IMR-90 (cell line): ENCODE data around the gene CLP1. TPM values are rescaled to one million over a fixed set of nuclear protein-coding genes. Genes with fewer than 3 reads are reported as not detected.

Source experiments
- ATAC-seq: fragments of 200-7000 bp; cut with Tn5 transposase; 2 replicates; pipeline ENCODE4 v1.9.1; 2020; ENCODE audit warnings: low read depth, mild to moderate bottlenecking, moderate library complexity
- BruUV-seq: library from RNA; stranded (reverse); fragments of 400-500 nt; replicated peaks from 2 replicates; lab custom pipeline; 2021; lab: Mats Ljungman, UMichigan
- CTCF ChIA-PET: fragments of 300-600 bp; formaldehyde crosslinking; extraction: SDS; loops from one replicate; lab custom pipeline; 2021; ENCODE audit warnings: antibody characterized with exemption; lab: Yijun Ruan, JAX
- POLR2A ChIA-PET: fragments of 300-600 bp; sonication (Branson Sonifier 250); formaldehyde crosslinking; loops from one replicate; lab custom pipeline; 2022; ENCODE audit warnings: antibody characterized with exemption; ENCODE audit not compliant: unreplicated experiment; lab: Charles Lee
- DNase-seq: peaks from one replicate; pipeline ENCODE4 v3.0.0; 2013
- H2AFZ ChIP-seq: replicated peaks from 2 replicates; pipeline ENCODE3; 2013; ENCODE audit warnings: low read length, mild to moderate bottlenecking; ENCODE audit not compliant: poor library complexity
- H2AK5ac ChIP-seq: 2 replicates; pipeline ENCODE4 v1.6.1; 2013; ENCODE audit warnings: low read depth, low read length, inconsistent platforms
- H2AK9ac ChIP-seq: replicated peaks from 2 replicates; pipeline ENCODE3; 2013; ENCODE audit warnings: mild to moderate bottlenecking, low read depth, low read length, moderate library complexity; ENCODE audit not compliant: poor library complexity
- H2BK120ac ChIP-seq: 2 replicates; pipeline ENCODE4 v1.6.1; 2013; ENCODE audit warnings: low read depth, low read length, inconsistent platforms
- H2BK15ac ChIP-seq: 3 replicates; pipeline ENCODE4 v1.6.1; 2013; ENCODE audit warnings: low read depth, low read length, inconsistent platforms
- H2BK20ac ChIP-seq: 2 replicates; pipeline ENCODE4 v1.6.1; 2013; ENCODE audit warnings: low read depth, mild to moderate bottlenecking, inconsistent platforms, low read length, moderate library complexity
- H2BK5ac ChIP-seq: 2 replicates; pipeline ENCODE4 v1.6.1; 2013; ENCODE audit warnings: mild to moderate bottlenecking, low read depth, low read length, inconsistent platforms; ENCODE audit not compliant: poor library complexity, severe bottlenecking
- H3K14ac ChIP-seq: replicated peaks from 2 replicates; pipeline ENCODE4 v1.6.1; 2013; ENCODE audit warnings: low read depth, low read length, inconsistent platforms
- H3K18ac ChIP-seq: 2 replicates; pipeline ENCODE4 v1.6.1; 2013; ENCODE audit warnings: low read depth, low read length, control low read depth
- H3K23ac ChIP-seq: 2 replicates; pipeline ENCODE4 v1.6.1; 2013; ENCODE audit warnings: low read depth, low read length, inconsistent platforms
- H3K27ac ChIP-seq: 2 replicates; pipeline ENCODE4 v1.5.1; 2013; ENCODE audit warnings: mild to moderate bottlenecking, control low read depth, low read length; ENCODE audit not compliant: insufficient read depth
- H3K27me3 ChIP-seq: 2 replicates; pipeline ENCODE4 v1.6.1; 2013; ENCODE audit warnings: low read length; ENCODE audit not compliant: control insufficient read depth, insufficient read depth
- H3K36me3 ChIP-seq: 2 replicates; pipeline ENCODE4 v1.6.1; 2013; ENCODE audit warnings: low read length, mixed read lengths; ENCODE audit not compliant: control insufficient read depth, insufficient read depth
- H3K4ac ChIP-seq: 2 replicates; pipeline ENCODE4 v1.6.1; 2013; ENCODE audit warnings: low read depth, low read length, inconsistent platforms
- H3K4me1 ChIP-seq: 2 replicates; pipeline ENCODE4 v1.6.1; 2013; ENCODE audit warnings: low read length, mixed read lengths; ENCODE audit not compliant: control insufficient read depth, insufficient read depth
- H3K4me2 ChIP-seq: 2 replicates; pipeline ENCODE4 v1.6.1; 2013; ENCODE audit warnings: low read depth, mild to moderate bottlenecking, control low read depth, low read length, moderate library complexity
- H3K4me3 ChIP-seq: 2 replicates; pipeline ENCODE4 v1.5.1; 2013; ENCODE audit warnings: low read depth, mild to moderate bottlenecking, control low read depth, low read length, moderate library complexity; ENCODE audit not compliant: insufficient read depth
- H3K56ac ChIP-seq: 2 replicates; pipeline ENCODE4 v1.6.1; 2013; ENCODE audit warnings: low read length, inconsistent platforms; ENCODE audit not compliant: insufficient read depth; ENCODE audit errors: extremely low read depth
- H3K79me1 ChIP-seq, 2 experiments: 2 replicates each; pipeline ENCODE4 v1.6.1; 2013; ENCODE audit warnings: low read length in 2 of 2, inconsistent platforms in 1 of 2, low read depth in 1 of 2
- H3K9ac ChIP-seq: 2 replicates; pipeline ENCODE4 v1.6.1; 2013; ENCODE audit warnings: low read depth, low read length, control low read depth
- H3K9me1 ChIP-seq: 2 replicates; pipeline ENCODE4 v1.6.1; 2013; ENCODE audit warnings: low read length, inconsistent platforms; ENCODE audit not compliant: insufficient read depth
- H3K9me3 ChIP-seq: 2 replicates; pipeline ENCODE4 v1.6.1; 2013; ENCODE audit warnings: low read length; ENCODE audit not compliant: control insufficient read depth, insufficient read depth
- H4K20me1 ChIP-seq: 2 replicates; pipeline ENCODE4 v1.6.1; 2013; ENCODE audit warnings: low read length, inconsistent platforms; ENCODE audit not compliant: insufficient read depth
- H4K5ac ChIP-seq: 2 replicates; pipeline ENCODE4 v1.6.1; 2013; ENCODE audit warnings: mild to moderate bottlenecking, low read depth, low read length, control low read depth
- H4K8ac ChIP-seq, 2 experiments: 2 replicates each; pipeline ENCODE4 v1.6.1; 2013; ENCODE audit warnings: low read depth in 2 of 2, low read length in 2 of 2, control low read depth in 1 of 2, inconsistent platforms in 1 of 2
- H4K91ac ChIP-seq: 2 replicates; pipeline ENCODE4 v1.6.1; 2013; ENCODE audit warnings: low read depth, low read length, inconsistent platforms; ENCODE audit not compliant: insufficient read depth
- BHLHE40 ChIP-seq: fragments of 150-350 bp; IDR thresholded peaks from 2 replicates; pipeline ENCODE4 v1.6.1; 2016; ENCODE audit warnings: mild to moderate bottlenecking, low read depth, low read length
- CEBPB ChIP-seq: IDR thresholded peaks from 2 replicates; pipeline ENCODE4 v1.6.1; 2012; ENCODE audit warnings: low read depth, low read length, improper control_type of control experiment
- CHD1 ChIP-seq: IDR thresholded peaks from 2 replicates; pipeline ENCODE4 v1.6.1; 2012; ENCODE audit warnings: low read depth, low read length, improper control_type of control experiment
- MAFK ChIP-seq: IDR thresholded peaks from 2 replicates; pipeline ENCODE4 v1.6.1; 2012; ENCODE audit warnings: low read depth, low read length, improper control_type of control experiment
- MAZ ChIP-seq: IDR thresholded peaks from 2 replicates; pipeline ENCODE4 v1.6.1; 2012; ENCODE audit warnings: low read depth, mild to moderate bottlenecking, low read length, improper control_type of control experiment, moderate library complexity, borderline replicate concordance
- MXI1 ChIP-seq: IDR thresholded peaks from 2 replicates; pipeline ENCODE4 v1.6.1; 2012; ENCODE audit warnings: low read depth, mild to moderate bottlenecking, low read length, moderate library complexity, borderline replicate concordance
- NFE2L2 ChIP-seq: fragments of 150-350 bp; IDR thresholded peaks from 2 replicates; pipeline ENCODE4 v1.6.1; 2016; ENCODE audit warnings: low read depth, mild to moderate bottlenecking, low read length
- POLR2A ChIP-seq: IDR thresholded peaks from 2 replicates; pipeline ENCODE4 v1.6.1; 2012; ENCODE audit warnings: mild to moderate bottlenecking, low read depth, low read length
- RAD21 ChIP-seq: IDR thresholded peaks from 2 replicates; pipeline ENCODE4 v1.6.1; 2012; ENCODE audit warnings: low read length, improper control_type of control experiment
- RCOR1 ChIP-seq: IDR thresholded peaks from 2 replicates; pipeline ENCODE4 v1.6.1; 2012; ENCODE audit warnings: mild to moderate bottlenecking, low read length, improper control_type of control experiment; ENCODE audit not compliant: insufficient replicate concordance
- SMC3 ChIP-seq: fragments of 150-350 bp; IDR thresholded peaks from 2 replicates; pipeline ENCODE4 v1.6.1; 2016; ENCODE audit warnings: low read depth, mild to moderate bottlenecking, antibody characterized with exemption, low read length, moderate library complexity
- WGBS, 2 experiments: methylation state at CpG; one replicate each; pipeline versions ENCODE4 v1.1.5 to v1.1.7; 2013; ENCODE audit warnings: missing lambda C conversion rate in 2 of 2; ENCODE audit not compliant: insufficient read length in 1 of 2; ENCODE audit errors: extremely low coverage in 2 of 2; 5-methylcytosine and 5-hydroxymethylcytosine counted together
- dilution Hi-C: fragments of 300-500 bp; cut with HindIII; formaldehyde crosslinking; loops from one replicate; pipeline ENCODE4 v1.14.3; 2018; ENCODE audit warnings: low sequenced_read_pairs; ENCODE audit not compliant: unreplicated experiment
- in situ Hi-C: fragments of 300-500 bp; cut with MboI; formaldehyde crosslinking; loops from 3 replicates; pipeline ENCODE4 v1.14.3; 2019; ENCODE audit warnings: low sequenced_read_pairs, inconsistent platforms, mixed read lengths
- intact Hi-C: fragments of 100-400 bp; cut with micrococcal nuclease; formaldehyde crosslinking; loops from 2 replicates; pipeline ENCODE4 v1.10.0; 2022
- polyA plus RNA-seq, 3 experiments: library from polyadenylated mRNA; depleted of rRNA; stranded (reverse); fragments of >200 nt; gene quantifications; 2 replicates each; pipeline ENCODE4 v1.2.3, GENCODE V29; 2012; ENCODE audit warnings: low replicate concordance in 1 of 3
- total RNA-seq: library from RNA; depleted of rRNA; stranded (reverse); fragments of >200 nt; gene quantifications from 2 replicates; pipeline ENCODE4 v1.2.3, GENCODE V29; 2012
- TF ChIP-seq, protein P1 (sequence below): conservative IDR thresholded peaks from 2 replicates; pipeline ENCODE4 v1.5.1; 2012; ENCODE audit warnings: mild to moderate bottlenecking, low read depth, low read length, improper control_type of control experiment
- TF ChIP-seq, protein P2 (sequence below): fragments of 150-350 bp; IDR thresholded peaks from 2 replicates; pipeline ENCODE4 v1.6.1; 2016; ENCODE audit warnings: low read depth, mild to moderate bottlenecking, low read length, moderate library complexity, borderline replicate concordance

CLP1 gene
- total and polyA plus RNA-seq, 2 of the 4 experiments (the other 2 are of a cell fraction) = 16.5 to 24.0 TPM

GRCh38 chr11:57638005-57638781, 19.4 kb upstream of the CLP1 start:
- intact Hi-C loops = no loop called here
- H3K23ac ChIP-seq = peak overlapping the region; percentile 100
- peaks cover 41% of the 10 kb centered on the region for H4K20me1 ChIP-seq
- peak overlapping the region; percentile 90 to 97 for H4K8ac ChIP-seq
- H3K4me1 ChIP-seq = peaks cover 14% of the 10 kb centered on the region
- H3K27me3 ChIP-seq = peaks cover 11% of the 10 kb centered on the region
- peak overlapping the region; percentile 96 for H3K56ac ChIP-seq
- H3K9me1 ChIP-seq = peaks cover 14% of the 10 kb centered on the region
- peak overlapping the region; percentile 97 for H3K27ac ChIP-seq
- peak overlapping the region; percentile 99 for H2AFZ ChIP-seq
- H2BK5ac ChIP-seq = peak overlapping the region; percentile 98
- H2BK120ac ChIP-seq = peak overlapping the region; percentile 89
- H3K14ac ChIP-seq = peak overlapping the region; percentile 100
- H3K9ac ChIP-seq = peak overlapping the region; percentile 100
- no peaks in the 10 kb centered on the region for H3K9me3 ChIP-seq
- WGBS, 2 experiments = 0% methylated on average over 11 of the region's 47 CpGs; no CpG with 5 or more reads in 1 of the 2 experiments
- H2AK9ac ChIP-seq = peak overlapping the region; percentile 100
- peak overlapping the region; percentile 96 for H4K5ac ChIP-seq
- H4K91ac ChIP-seq = peak overlapping the region; percentile 100
- H3K4me3 ChIP-seq = peak overlapping the region; percentile 96
- peak; percentile 36; the same call in 1 of the 2 replicates for TF ChIP-seq POLR2A
- TF ChIP-seq CEBPB = no peak
- no peak for TF ChIP-seq SMC3
- peak; percentile 55; the same call in 1 of the 2 replicates for TF ChIP-seq MAZ
- TF ChIP-seq, protein P1, sequence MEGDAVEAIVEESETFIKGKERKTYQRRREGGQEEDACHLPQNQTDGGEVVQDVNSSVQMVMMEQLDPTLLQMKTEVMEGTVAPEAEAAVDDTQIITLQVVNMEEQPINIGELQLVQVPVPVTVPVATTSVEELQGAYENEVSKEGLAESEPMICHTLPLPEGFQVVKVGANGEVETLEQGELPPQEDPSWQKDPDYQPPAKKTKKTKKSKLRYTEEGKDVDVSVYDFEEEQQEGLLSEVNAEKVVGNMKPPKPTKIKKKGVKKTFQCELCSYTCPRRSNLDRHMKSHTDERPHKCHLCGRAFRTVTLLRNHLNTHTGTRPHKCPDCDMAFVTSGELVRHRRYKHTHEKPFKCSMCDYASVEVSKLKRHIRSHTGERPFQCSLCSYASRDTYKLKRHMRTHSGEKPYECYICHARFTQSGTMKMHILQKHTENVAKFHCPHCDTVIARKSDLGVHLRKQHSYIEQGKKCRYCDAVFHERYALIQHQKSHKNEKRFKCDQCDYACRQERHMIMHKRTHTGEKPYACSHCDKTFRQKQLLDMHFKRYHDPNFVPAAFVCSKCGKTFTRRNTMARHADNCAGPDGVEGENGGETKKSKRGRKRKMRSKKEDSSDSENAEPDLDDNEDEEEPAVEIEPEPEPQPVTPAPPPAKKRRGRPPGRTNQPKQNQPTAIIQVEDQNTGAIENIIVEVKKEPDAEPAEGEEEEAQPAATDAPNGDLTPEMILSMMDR = no peak
- no peak for TF ChIP-seq CHD1
- no peak for TF ChIP-seq NFE2L2
- no peak for TF ChIP-seq BHLHE40
- TF ChIP-seq RCOR1 = no peak
- TF ChIP-seq, protein P2, sequence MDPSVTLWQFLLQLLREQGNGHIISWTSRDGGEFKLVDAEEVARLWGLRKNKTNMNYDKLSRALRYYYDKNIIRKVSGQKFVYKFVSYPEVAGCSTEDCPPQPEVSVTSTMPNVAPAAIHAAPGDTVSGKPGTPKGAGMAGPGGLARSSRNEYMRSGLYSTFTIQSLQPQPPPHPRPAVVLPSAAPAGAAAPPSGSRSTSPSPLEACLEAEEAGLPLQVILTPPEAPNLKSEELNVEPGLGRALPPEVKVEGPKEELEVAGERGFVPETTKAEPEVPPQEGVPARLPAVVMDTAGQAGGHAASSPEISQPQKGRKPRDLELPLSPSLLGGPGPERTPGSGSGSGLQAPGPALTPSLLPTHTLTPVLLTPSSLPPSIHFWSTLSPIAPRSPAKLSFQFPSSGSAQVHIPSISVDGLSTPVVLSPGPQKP = no peak
- no peak for TF ChIP-seq MAFK
- no peak for TF ChIP-seq RAD21
- no peak for TF ChIP-seq MXI1
- peak overlapping the region; percentile 96; the same call in 2 of the 3 replicates for H2BK15ac ChIP-seq
- H3K4me2 ChIP-seq = peak overlapping the region; percentile 85
- H3K18ac ChIP-seq = peak overlapping the region; percentile 95
- H2AK5ac ChIP-seq = peak overlapping the region; percentile 98
- peak overlapping the region; percentile 100 for H3K4ac ChIP-seq
- peak overlapping the region; percentile 69 for H2BK20ac ChIP-seq
- dilution Hi-C loops = no loop called here
- peaks cover 1% of the 10 kb centered on the region; the same call in 1 of the 2 replicates for H3K36me3 ChIP-seq
- BruUV-seq = no TSS peak
- ATAC-seq (peak; percentile 90), DNase-seq (peak; percentile 84)
- in situ Hi-C loops = no loop called here
- ChIA-PET POLR2A (no interaction called here), CTCF (no interaction called here)
- peaks cover 18 to 50% of the 10 kb centered on the region in 2 experiments for H3K79me1 ChIP-seq
